Lower leg skin (tissue), 3 donors: ENCODE measurements around the gene PLXNC1.

Experiments used
- CTCF ChIP-seq, 3 donors: fragments of 450-650 bp; IDR thresholded peaks; one replicate each; pipeline ENCODE4 v1.5.1; 2016; ENCODE audit warnings: antibody characterized with exemption in 3 of 3, mild to moderate bottlenecking in 3 of 3, moderate library complexity in 2 of 3
- POLR2A ChIP-seq, 2 donors: fragments of 450-650 bp; IDR thresholded peaks; one replicate each; pipeline ENCODE4 v1.6.1; 2016 to 2017; ENCODE audit warnings: antibody characterized with exemption in 2 of 2, mild to moderate bottlenecking in 1 of 2, moderate library complexity in 1 of 2

- no peak for TF ChIP-seq CTCF (IDR thresholded peaks at IDR 0.05)
- no peak for TF ChIP-seq POLR2A (IDR thresholded peaks at IDR 0.05)
Measured at GRCh38 chr12:94185801-94186200, 37.4 kb downstream of the PLXNC1 start.
